Stimulated activated naive CD8-positive, alpha-beta T cell treated with anti-CD3 and anti-CD28 coated beads, Interleukin-15, Interleukin-2, amounts not matched to agents 100 U/mL and 50 U/mL, for 24 hours (primary cell): Measurements from ENCODE around the gene TMEM42.

Experiments
- ATAC-seq: fragments of 150-1000 bp; cut with Tn5 transposase; one replicate; pipeline ENCODE4 v1.10.0; 2021
- DNase-seq: peaks from one replicate; pipeline ENCODE4 v3.0.0; 2021

TMEM42 gene

GRCh38 chr3:44910693-44911092, 49.0 kb downstream of the TMEM42 start:
- DNase-seq (no peak), ATAC-seq (no peak)

DNA sequence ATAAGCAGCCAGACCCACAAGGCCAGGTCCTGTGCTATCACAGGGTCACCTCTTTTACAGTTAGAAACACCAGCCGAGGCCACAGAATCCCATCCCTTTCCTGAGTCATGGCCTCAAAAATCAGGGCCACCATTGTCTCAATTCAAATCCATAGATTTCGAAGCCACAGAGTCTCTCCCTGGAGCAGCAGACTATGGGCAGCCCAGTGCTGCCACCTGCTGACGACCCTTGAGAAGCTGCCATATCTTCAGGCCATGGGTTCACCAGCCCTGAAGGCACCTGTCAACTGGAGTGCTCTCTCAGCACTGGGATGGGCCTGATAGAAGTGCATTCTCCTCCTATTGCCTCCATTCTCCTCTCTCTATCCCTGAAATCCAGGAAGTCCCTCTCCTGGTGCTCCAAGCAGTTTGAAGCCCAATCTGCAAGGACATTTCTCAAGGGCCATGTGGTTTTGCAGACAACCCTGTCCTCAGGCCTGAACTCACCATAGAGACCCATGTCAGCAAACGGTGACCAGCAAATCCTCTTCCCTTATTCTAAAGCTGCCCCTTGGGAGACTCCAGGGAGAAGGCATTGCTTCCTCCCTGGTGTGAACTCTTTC, 52.3 kb downstream of the TMEM42 start:
- DNase-seq (peak; percentile 71), ATAC-seq (peak; percentile 74)

GRCh38 chr3:44914936-44915335, 53.2 kb downstream of the TMEM42 start:
- ATAC-seq = no peak

More at GRCh38 chr3:44914936-44915335, 53.2 kb downstream of the TMEM42 start:
- no peak for DNase-seq
